WTC11 (cell line): ENCODE measurements around the gene SOX15. TPM values are rescaled to one million over a fixed set of nuclear protein-coding genes. Genes with fewer than 3 reads are reported as not detected.

Experiments used
- ATAC-seq: fragments of 200-7000 bp; cut with Tn5 transposase; 2 replicates; pipeline ENCODE4 v1.10.0; 2021; ENCODE audit warnings: mild to moderate bottlenecking, moderate library complexity
- CTCF ChIA-PET: fragments of 300-600 bp; sonication (Branson Sonifier 250); formaldehyde crosslinking; loops from one replicate; lab custom pipeline; 2021; ENCODE audit warnings: antibody characterized with exemption; lab: Charles Lee
- POLR2A ChIA-PET: fragments of 350-600 bp; sonication (Branson Sonifier 250); formaldehyde crosslinking; loops from one replicate; lab custom pipeline; 2021; ENCODE audit warnings: antibody characterized with exemption; lab: Charles Lee
- DNase-seq: peaks from one replicate; pipeline ENCODE4 v3.0.0; 2021; ENCODE audit warnings: low spot score
- H3K27ac Mint-ChIP-seq: 2 replicates; pipeline ENCODE4 v1.8.0; 2021; ENCODE audit warnings: mixed read lengths
- H3K27me3 Mint-ChIP-seq: 2 replicates; pipeline ENCODE4 v1.8.0; 2021; ENCODE audit warnings: low read depth, mild to moderate bottlenecking, moderate library complexity, mixed read lengths
- H3K36me3 Mint-ChIP-seq: 2 replicates; pipeline ENCODE4 v1.8.0; 2021; ENCODE audit warnings: mixed read lengths
- H3K4me1 Mint-ChIP-seq: 2 replicates; pipeline ENCODE4 v1.8.0; 2022; ENCODE audit warnings: mixed read lengths
- H3K4me3 Mint-ChIP-seq: 2 replicates; pipeline ENCODE4 v1.8.0; 2021; ENCODE audit warnings: mild to moderate bottlenecking, moderate library complexity, mixed read lengths
- H3K9me3 Mint-ChIP-seq: 2 replicates; pipeline ENCODE4 v1.8.0; 2021; ENCODE audit warnings: mixed read lengths
- ARID4B ChIP-seq: sonication (generic); formaldehyde crosslinking; IDR thresholded peaks from 2 replicates; pipeline ENCODE4 v1.8.0; 2023; ENCODE audit warnings: missing genetic modification reagents, mild to moderate bottlenecking, borderline replicate concordance
- ATF1 ChIP-seq: sonication (generic); formaldehyde crosslinking; IDR thresholded peaks from 2 replicates; pipeline ENCODE4 v1.8.1; 2023; ENCODE audit warnings: mild to moderate bottlenecking, moderate library complexity, missing genetic modification reagents
- CREM ChIP-seq: sonication (generic); formaldehyde crosslinking; IDR thresholded peaks from 2 replicates; pipeline ENCODE4 v1.8.1; 2022; ENCODE audit warnings: mild to moderate bottlenecking, missing genetic modification reagents, moderate library complexity
- E2F1 ChIP-seq: sonication (generic); formaldehyde crosslinking; IDR thresholded peaks from 2 replicates; pipeline ENCODE4 v1.8.0; 2022; ENCODE audit warnings: mild to moderate bottlenecking, missing genetic modification reagents
- JAZF1 ChIP-seq: fragments of 250-450 bp; sonication (Bioruptor Pico); IDR thresholded peaks from 2 replicates; pipeline ENCODE4 v1.9.0; 2021; ENCODE audit warnings: moderate library complexity, mild to moderate bottlenecking, inconsistent platforms
- KAT7 ChIP-seq: sonication (generic); formaldehyde crosslinking; IDR thresholded peaks from 2 replicates; pipeline ENCODE4 v1.8.1; 2023; ENCODE audit warnings: missing genetic modification reagents, mild to moderate bottlenecking, borderline replicate concordance
- NFATC4 ChIP-seq: fragments of 250-450 bp; sonication (Bioruptor Pico); IDR thresholded peaks from 2 replicates; pipeline ENCODE4 v1.9.0; 2021; ENCODE audit warnings: mild to moderate bottlenecking
- NFYB ChIP-seq: sonication (generic); formaldehyde crosslinking; conservative IDR thresholded peaks from 2 replicates; pipeline ENCODE4 v1.8.0; 2022; ENCODE audit warnings: low read depth, missing genetic modification reagents
- NR2C2 ChIP-seq: sonication (generic); formaldehyde crosslinking; IDR thresholded peaks from 2 replicates; pipeline ENCODE4 v1.8.0; 2022; ENCODE audit warnings: mild to moderate bottlenecking, missing genetic modification reagents
- NR3C1 ChIP-seq: sonication (generic); formaldehyde crosslinking; conservative IDR thresholded peaks from 2 replicates; pipeline ENCODE4 v1.8.1; 2023; ENCODE audit warnings: low read depth, mild to moderate bottlenecking, missing genetic modification reagents
- RORB ChIP-seq: fragments of 250-450 bp; sonication (Bioruptor Pico); IDR thresholded peaks from 2 replicates; pipeline ENCODE4 v1.9.0; 2021; ENCODE audit warnings: mild to moderate bottlenecking
- SP1 ChIP-seq: sonication (generic); formaldehyde crosslinking; conservative IDR thresholded peaks from 2 replicates; pipeline ENCODE4 v1.8.1; 2022; ENCODE audit warnings: missing genetic modification reagents
- TCF7 ChIP-seq: sonication (generic); formaldehyde crosslinking; IDR thresholded peaks from 2 replicates; pipeline ENCODE4 v1.8.0; 2022; ENCODE audit warnings: mild to moderate bottlenecking, low read depth, missing genetic modification reagents, moderate library complexity
- TEAD1 ChIP-seq: sonication (generic); formaldehyde crosslinking; IDR thresholded peaks from 2 replicates; pipeline ENCODE4 v1.8.0; 2022; ENCODE audit warnings: mild to moderate bottlenecking, missing genetic modification reagents
- TP53 ChIP-seq: sonication (generic); formaldehyde crosslinking; IDR thresholded peaks from 2 replicates; pipeline ENCODE4 v1.8.1; 2023; ENCODE audit warnings: mild to moderate bottlenecking, missing genetic modification reagents
- ZBTB21 ChIP-seq: sonication (generic); formaldehyde crosslinking; IDR thresholded peaks from 2 replicates; pipeline ENCODE4 v1.8.1; 2023; ENCODE audit warnings: mild to moderate bottlenecking, missing genetic modification reagents, borderline replicate concordance
- ZMAT4 ChIP-seq: fragments of 250-450 bp; sonication (Bioruptor Pico); IDR thresholded peaks from 2 replicates; pipeline ENCODE4 v1.9.0; 2021; ENCODE audit warnings: mild to moderate bottlenecking
- ZNF121 ChIP-seq: sonication (generic); formaldehyde crosslinking; IDR thresholded peaks from 2 replicates; pipeline ENCODE4 v1.8.0; 2023; ENCODE audit warnings: missing genetic modification reagents
- ZNF263 ChIP-seq: sonication (generic); formaldehyde crosslinking; IDR thresholded peaks from 2 replicates; pipeline ENCODE4 v1.8.1; 2022; ENCODE audit warnings: low read depth, mild to moderate bottlenecking, moderate library complexity, missing genetic modification reagents
- ZNF396 ChIP-seq: fragments of 250-450 bp; sonication (Bioruptor Pico); IDR thresholded peaks from 2 replicates; pipeline ENCODE4 v1.8.0; 2021; ENCODE audit warnings: mild to moderate bottlenecking, moderate library complexity, borderline replicate concordance
- ZNF423 ChIP-seq: fragments of 250-450 bp; sonication (Bioruptor Pico); IDR thresholded peaks from 2 replicates; pipeline ENCODE4 v2.1.2; 2022; ENCODE audit warnings: mild to moderate bottlenecking, moderate library complexity
- total RNA-seq: library from RNA; stranded (reverse); gene quantifications from 3 replicates; pipeline ENCODE4 v1.2.3, GENCODE V29; 2021
- TF ChIP-seq, protein P1 (sequence below): sonication (generic); formaldehyde crosslinking; IDR thresholded peaks from 2 replicates; pipeline ENCODE4 v1.8.1; 2023; ENCODE audit warnings: mild to moderate bottlenecking, missing genetic modification reagents
- TF ChIP-seq, protein P2 (sequence below): fragments of 250-450 bp; sonication (Bioruptor Pico); IDR thresholded peaks from 2 replicates; pipeline ENCODE4 v1.9.0; 2021; ENCODE audit warnings: mild to moderate bottlenecking
- TF ChIP-seq, protein P3 (sequence below): sonication (generic); formaldehyde crosslinking; IDR thresholded peaks from 2 replicates; pipeline ENCODE4 v1.8.0; 2023; ENCODE audit warnings: mild to moderate bottlenecking, missing genetic modification reagents

The SOX15 gene
- total RNA-seq, 1 experiment from 2014 or later, result 19.9 TPM

DNA sequence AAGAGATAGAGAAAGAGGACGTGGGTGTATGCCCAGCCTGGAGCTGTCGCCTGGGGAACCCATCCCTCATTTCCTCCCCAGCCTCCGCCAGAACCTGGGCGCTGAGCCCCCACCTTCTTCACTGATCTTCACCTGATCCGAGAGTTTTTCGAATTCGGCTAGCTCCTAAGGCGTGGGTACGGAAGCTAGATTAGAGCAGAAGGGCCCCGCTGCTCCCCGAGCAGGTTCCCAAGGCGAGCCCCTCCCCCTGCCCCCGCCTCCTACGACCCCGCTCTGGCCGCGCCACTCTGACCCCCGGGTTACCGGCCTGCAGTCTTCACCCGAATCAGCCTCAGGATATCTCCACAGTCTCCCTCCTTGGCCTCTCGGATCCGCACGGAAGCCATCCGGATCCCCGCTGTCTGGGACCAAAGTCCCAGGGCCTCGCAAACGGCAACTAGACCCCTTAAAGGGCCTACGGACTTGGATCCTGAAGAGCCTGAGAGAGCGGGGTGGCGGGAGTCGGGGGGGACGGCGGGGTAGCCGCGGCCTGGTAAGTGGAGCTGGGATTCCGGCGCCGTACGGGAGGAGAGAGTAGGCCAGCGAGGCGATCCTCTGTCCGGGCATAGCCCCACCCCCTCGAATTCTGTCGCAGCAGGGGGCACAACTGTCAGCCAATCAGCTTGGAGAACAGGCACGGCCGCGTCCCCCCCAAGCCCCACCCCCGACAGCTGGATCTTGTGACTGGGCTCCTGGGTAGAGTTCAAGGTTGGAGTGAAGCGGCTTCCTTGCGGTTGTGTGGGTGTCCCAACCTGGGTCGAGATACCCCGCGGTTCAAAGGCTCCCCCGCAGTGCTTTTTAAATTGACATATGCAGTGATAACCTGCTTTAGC is 37.6 kb upstream of the SOX15 start, which contains the start of gene SAT2:
Gene SAT2 (minus strand): TSS at position 572 of the 872 bp plus-strand sequence. CDS start 186 bp downstream, at position 386.
- POLR2A ChIA-PET, result interaction anchor here (0.6 to 3.1 kb wide), 14 partner anchors 12 to 149 kb away, joined by 3 to 40 read pairs (median 6); partner anchors contain the start of genes ATP1B2, DNAH2, MPDU1 and SOX15
- Mint-ChIP-seq H3K9me3 (no peaks in the 10 kb centered on the region), H3K36me3 (peaks cover 4% of the 10 kb centered on the region), H3K27ac (peak within 1 kb of the TSS; percentile 85), H3K4me1 (peaks cover 9% of the 10 kb centered on the region), H3K27me3 (no peaks in the 10 kb centered on the region), H3K4me3 (peak within 1 kb of the TSS; percentile 85)
- CTCF ChIA-PET, result interaction anchor here (0.6 to 3.0 kb wide), 24 partner anchors 9 to 447 kb away, joined by 3 to 41 read pairs (median 4); partner anchors contain the start of genes ATP1B2, EFNB3, FXR2 and SOX15
- ATAC-seq, result peak; percentile 87
- DNase-seq, result peak; percentile 99
- TF ChIP-seq TEAD1 (CRISPR knock-in tag), result peak; percentile 56; the same call in 1 of the 2 replicates
- TF ChIP-seq NR3C1 (CRISPR knock-in tag), result no peak
- peak; percentile 47 for TF ChIP-seq NFYB (CRISPR knock-in tag)
- TF ChIP-seq ZNF121 (CRISPR knock-in tag), result no peak
- TF ChIP-seq, protein P1, sequence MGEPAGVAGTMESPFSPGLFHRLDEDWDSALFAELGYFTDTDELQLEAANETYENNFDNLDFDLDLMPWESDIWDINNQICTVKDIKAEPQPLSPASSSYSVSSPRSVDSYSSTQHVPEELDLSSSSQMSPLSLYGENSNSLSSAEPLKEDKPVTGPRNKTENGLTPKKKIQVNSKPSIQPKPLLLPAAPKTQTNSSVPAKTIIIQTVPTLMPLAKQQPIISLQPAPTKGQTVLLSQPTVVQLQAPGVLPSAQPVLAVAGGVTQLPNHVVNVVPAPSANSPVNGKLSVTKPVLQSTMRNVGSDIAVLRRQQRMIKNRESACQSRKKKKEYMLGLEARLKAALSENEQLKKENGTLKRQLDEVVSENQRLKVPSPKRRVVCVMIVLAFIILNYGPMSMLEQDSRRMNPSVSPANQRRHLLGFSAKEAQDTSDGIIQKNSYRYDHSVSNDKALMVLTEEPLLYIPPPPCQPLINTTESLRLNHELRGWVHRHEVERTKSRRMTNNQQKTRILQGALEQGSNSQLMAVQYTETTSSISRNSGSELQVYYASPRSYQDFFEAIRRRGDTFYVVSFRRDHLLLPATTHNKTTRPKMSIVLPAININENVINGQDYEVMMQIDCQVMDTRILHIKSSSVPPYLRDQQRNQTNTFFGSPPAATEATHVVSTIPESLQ (CRISPR knock-in tag), result no peak
- TF ChIP-seq, protein P2, sequence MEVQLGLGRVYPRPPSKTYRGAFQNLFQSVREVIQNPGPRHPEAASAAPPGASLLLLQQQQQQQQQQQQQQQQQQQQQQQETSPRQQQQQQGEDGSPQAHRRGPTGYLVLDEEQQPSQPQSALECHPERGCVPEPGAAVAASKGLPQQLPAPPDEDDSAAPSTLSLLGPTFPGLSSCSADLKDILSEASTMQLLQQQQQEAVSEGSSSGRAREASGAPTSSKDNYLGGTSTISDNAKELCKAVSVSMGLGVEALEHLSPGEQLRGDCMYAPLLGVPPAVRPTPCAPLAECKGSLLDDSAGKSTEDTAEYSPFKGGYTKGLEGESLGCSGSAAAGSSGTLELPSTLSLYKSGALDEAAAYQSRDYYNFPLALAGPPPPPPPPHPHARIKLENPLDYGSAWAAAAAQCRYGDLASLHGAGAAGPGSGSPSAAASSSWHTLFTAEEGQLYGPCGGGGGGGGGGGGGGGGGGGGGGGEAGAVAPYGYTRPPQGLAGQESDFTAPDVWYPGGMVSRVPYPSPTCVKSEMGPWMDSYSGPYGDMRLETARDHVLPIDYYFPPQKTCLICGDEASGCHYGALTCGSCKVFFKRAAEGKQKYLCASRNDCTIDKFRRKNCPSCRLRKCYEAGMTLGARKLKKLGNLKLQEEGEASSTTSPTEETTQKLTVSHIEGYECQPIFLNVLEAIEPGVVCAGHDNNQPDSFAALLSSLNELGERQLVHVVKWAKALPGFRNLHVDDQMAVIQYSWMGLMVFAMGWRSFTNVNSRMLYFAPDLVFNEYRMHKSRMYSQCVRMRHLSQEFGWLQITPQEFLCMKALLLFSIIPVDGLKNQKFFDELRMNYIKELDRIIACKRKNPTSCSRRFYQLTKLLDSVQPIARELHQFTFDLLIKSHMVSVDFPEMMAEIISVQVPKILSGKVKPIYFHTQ, result no peak
- no peak for TF ChIP-seq ARID4B
- no peak for TF ChIP-seq JAZF1
- TF ChIP-seq ZBTB21 (CRISPR knock-in tag), result no peak
- TF ChIP-seq ATF1, result no peak
- TF ChIP-seq KAT7, result no peak
- TF ChIP-seq ZNF263 (CRISPR knock-in tag), result no peak
- no peak for TF ChIP-seq E2F1 (CRISPR knock-in tag)
- no peak for TF ChIP-seq ZNF396 (CRISPR knock-in tag)
- TF ChIP-seq NR2C2 (CRISPR knock-in tag), result no peak
- peak; percentile 58; the same call in 1 of the 2 replicates for TF ChIP-seq SP1
- peak; percentile 61; the same call in 1 of the 2 replicates for TF ChIP-seq ZNF423 (CRISPR knock-in tag)
- 0 out of 2 replicates have a peak, but pooled peaks have one; percentile 33 for TF ChIP-seq TP53 (CRISPR knock-in tag)
- TF ChIP-seq CREM (CRISPR knock-in tag), result 0 out of 2 replicates have a peak, but pooled peaks have one; percentile 47
- TF ChIP-seq, protein P3, sequence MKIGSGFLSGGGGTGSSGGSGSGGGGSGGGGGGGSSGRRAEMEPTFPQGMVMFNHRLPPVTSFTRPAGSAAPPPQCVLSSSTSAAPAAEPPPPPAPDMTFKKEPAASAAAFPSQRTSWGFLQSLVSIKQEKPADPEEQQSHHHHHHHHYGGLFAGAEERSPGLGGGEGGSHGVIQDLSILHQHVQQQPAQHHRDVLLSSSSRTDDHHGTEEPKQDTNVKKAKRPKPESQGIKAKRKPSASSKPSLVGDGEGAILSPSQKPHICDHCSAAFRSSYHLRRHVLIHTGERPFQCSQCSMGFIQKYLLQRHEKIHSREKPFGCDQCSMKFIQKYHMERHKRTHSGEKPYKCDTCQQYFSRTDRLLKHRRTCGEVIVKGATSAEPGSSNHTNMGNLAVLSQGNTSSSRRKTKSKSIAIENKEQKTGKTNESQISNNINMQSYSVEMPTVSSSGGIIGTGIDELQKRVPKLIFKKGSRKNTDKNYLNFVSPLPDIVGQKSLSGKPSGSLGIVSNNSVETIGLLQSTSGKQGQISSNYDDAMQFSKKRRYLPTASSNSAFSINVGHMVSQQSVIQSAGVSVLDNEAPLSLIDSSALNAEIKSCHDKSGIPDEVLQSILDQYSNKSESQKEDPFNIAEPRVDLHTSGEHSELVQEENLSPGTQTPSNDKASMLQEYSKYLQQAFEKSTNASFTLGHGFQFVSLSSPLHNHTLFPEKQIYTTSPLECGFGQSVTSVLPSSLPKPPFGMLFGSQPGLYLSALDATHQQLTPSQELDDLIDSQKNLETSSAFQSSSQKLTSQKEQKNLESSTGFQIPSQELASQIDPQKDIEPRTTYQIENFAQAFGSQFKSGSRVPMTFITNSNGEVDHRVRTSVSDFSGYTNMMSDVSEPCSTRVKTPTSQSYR, result no peak
- TF ChIP-seq RORB (CRISPR knock-in tag), result no peak
- no peak for TF ChIP-seq NFATC4 (CRISPR knock-in tag)
- no peak for TF ChIP-seq TCF7 (CRISPR knock-in tag)
- no peak for TF ChIP-seq ZMAT4 (CRISPR knock-in tag)
